IPS-18c (cell line): ENCODE results near the gene PRKN.

Source experiments
- H3K4me3 ChIP-seq: 2 replicates; pipeline ENCODE4 v1.7.0; 2013; ENCODE audit warnings: low read depth, mild to moderate bottlenecking, low read length, moderate library complexity; ENCODE audit not compliant: insufficient read depth
- H3K9me3 ChIP-seq: one replicate; pipeline ENCODE4 v1.6.1; 2013; ENCODE audit warnings: mild to moderate bottlenecking, low read length, moderate library complexity; ENCODE audit not compliant: control insufficient read depth, insufficient read depth

The PRKN gene

DNA sequence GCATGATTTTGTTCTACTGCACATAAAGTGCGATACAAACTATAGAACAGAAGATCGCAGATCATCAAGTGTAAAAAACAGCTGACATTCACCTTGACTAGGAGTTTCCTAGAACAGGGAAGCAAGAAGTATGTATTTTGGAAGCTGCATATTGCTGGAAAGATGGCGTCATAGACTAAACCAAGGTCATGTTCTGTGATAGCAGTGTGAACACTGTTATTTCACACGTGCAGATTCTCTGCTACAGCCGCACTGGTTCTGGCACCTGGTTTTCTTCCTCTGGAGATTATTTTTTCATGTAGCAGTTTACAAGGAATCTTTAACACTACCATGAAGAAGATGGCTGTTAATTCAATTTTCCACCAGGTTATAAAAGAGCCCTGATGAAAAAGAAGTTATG lies 681.2 kb downstream of the PRKN start:
- Histone ChIP-seq H3K9me3 (no peaks in the 10 kb centered on the region), H3K4me3 (no peak overlapping the region)

DNA sequence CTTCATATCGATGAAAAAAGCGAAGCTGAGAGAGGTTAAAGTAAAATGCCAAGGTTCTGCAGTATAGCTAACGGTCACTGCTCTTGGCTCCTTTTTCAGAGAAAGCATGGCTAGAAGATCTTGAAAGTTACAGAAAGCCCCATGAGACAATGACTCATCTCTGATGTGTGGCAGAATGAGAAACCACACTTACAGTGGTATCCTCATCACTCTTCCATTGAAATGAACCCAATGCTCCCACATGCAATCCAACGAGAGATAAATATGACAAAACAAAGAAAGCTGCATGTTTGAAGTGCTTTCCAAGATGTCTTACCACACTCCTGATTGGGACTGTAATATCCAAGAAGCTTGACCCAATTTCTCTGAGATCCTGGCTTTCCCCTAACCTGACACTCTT lies 694.9 kb downstream of the PRKN start:
- Histone ChIP-seq H3K9me3 (no peaks in the 10 kb centered on the region), H3K4me3 (no peak overlapping the region)

GRCh38 chr6:162029873-162030576 lies 697.5 kb downstream of the PRKN start:
- no peaks in the 10 kb centered on the region for H3K9me3 ChIP-seq
- no peak overlapping the region for H3K4me3 ChIP-seq

GRCh38 chr6:162026843-162027242 lies 700.7 kb downstream of the PRKN start:
- H3K4me3 ChIP-seq: no peak overlapping the region
- no peaks in the 10 kb centered on the region for H3K9me3 ChIP-seq

DNA sequence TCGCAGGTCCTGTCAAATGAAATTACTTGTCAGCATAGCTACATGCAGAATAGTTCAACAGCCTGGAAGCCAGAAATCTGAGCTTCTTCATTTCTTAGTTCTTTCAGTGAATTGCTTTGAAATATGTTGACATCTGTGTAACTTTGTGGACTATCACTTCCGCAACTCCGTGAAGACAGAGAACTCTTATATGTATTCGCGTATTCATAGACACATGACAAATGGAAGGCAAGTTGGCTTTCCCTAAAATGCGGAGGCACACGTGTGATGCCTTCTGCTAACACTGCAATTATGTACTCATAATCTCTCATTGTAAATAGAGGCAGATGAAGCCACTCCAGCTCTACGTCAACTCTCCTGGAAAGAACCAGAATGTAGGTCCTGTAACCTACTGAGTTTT lies 701.5 kb downstream of the PRKN start:
- no peaks in the 10 kb centered on the region for H3K9me3 ChIP-seq
- H3K4me3 ChIP-seq: no peak overlapping the region

DNA sequence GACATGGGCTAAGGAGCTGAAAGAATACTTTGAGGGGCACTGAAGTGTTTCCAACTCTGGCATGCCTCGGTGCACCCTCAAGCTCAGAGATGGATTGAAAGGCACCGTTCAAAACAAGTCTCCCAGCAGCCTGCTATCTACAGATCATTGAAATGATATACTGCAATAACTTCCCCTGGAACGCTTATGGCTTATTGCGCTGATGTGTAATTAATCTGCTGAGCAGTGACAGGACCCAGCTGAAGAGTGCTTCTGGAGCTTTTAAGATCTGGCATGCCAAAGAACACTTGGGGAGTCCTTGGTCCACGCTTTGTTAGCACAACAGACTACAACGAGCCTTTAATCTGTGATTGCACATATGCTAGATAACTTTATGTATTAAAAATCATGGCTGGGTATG lies 708.2 kb downstream of the PRKN start:
- H3K9me3 ChIP-seq: no peaks in the 10 kb centered on the region
- H3K4me3 ChIP-seq: no peak overlapping the region

- Histone ChIP-seq H3K9me3 (no peaks in the 10 kb centered on the region), H3K4me3 (no peak overlapping the region)
These were observed 710.0 kb downstream of the PRKN start for GRCh38 chr6:162017536-162017935.

DNA sequence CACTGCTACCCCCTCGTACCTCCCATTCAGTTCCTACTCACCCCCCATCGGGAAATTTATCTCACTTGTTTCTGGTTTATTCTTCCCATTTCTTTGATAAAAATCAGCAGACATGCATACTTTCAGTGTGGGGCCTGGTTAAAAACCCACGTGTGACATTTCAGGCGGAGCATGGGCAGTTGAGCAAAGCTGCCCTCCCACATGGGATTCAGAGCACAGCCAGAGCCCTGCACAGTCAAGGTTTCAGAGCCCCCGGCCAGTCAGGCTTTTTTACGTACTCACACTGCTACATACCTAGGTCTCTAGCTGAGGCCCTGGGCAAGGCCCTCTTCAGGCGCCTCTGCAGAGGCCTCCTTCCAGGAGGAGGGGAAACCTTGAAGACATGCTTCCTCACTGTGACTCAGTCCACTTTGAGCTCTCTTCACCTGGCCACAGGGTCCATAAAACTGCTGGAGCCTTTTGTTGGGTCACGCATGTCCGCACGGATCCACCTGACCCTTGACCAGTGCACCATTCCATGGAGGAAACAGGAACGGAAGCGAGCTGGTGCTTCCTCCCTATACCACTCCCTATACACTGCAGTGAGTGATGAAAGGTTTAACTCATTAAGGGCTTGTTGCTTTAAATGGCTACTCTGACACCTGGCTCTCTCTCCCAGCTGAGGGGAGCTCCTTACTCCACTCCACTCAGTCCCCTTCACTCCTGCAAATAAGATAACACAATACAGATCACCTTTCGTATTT lies 713.3 kb downstream of the PRKN start:
- Histone ChIP-seq H3K4me3 (no peak overlapping the region), H3K9me3 (no peaks in the 10 kb centered on the region)

- peaks cover 3% of the 10 kb centered on the region for H3K9me3 ChIP-seq
- no peak overlapping the region for H3K4me3 ChIP-seq
These were observed 722.2 kb downstream of the PRKN start for GRCh38 chr6:162005372-162005771.

- Histone ChIP-seq H3K9me3 (no peaks in the 10 kb centered on the region), H3K4me3 (no peak overlapping the region)
These were observed 730.8 kb downstream of the PRKN start for GRCh38 chr6:161996783-161997182.

DNA sequence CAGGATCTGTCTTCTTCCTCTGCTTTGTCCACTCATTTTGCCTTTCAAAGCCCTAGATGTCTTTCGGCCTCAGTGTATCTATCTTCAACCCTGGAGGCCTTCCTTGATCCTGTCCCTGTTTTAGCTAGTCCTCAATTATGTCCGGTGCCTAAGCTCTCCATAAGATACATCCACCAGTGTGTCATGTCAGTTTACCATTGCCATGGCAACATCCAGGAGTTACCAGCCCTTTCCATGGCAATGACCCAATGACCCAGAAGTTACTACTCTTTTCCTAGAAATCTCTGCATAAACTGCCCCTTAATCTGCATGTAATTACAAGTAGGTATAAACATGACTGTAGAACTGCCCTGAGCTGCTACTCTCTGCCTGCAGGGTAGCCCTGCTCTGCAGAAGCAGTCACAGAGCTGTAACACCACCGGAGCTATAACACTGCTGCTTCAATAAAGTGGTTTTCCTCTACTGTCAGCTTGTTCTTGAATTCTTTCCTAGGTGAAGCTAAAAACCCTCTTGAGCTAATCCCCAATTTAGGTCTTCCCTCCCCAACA lies 741.6 kb downstream of the PRKN start:
- no peak overlapping the region for H3K4me3 ChIP-seq
- no peaks in the 10 kb centered on the region for H3K9me3 ChIP-seq

- no peak overlapping the region for H3K4me3 ChIP-seq
These were observed 742.9 kb downstream of the PRKN start for GRCh38 chr6:161984713-161985112.

GRCh38 chr6:161976553-161976952 lies 751.0 kb downstream of the PRKN start:
- Histone ChIP-seq H3K9me3 (peaks cover 2% of the 10 kb centered on the region), H3K4me3 (no peak overlapping the region)

More at GRCh38 chr6:161984713-161985112, 742.9 kb downstream of the PRKN start:
- no peaks in the 10 kb centered on the region for H3K9me3 ChIP-seq

DNA sequence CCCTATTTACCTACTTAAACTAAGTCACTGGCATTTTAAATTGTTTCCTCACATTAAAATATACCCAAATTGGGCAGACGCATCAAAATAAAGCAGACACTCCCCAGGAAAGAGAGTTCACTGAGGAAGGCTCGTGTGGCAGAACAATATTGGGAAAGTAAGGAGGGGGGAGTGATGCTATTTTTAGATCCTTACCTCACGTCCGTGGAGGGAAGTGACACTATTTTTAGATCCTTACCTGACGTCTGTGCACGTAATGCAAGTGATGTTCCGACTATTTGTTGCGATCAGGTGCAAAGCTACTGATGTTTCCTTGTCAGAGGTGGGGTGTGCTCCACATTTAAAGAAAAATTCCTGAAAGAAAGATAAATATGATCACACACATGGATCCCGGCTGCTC lies 754.5 kb downstream of the PRKN start:
- no peak overlapping the region for H3K4me3 ChIP-seq
- H3K9me3 ChIP-seq: peaks cover 2% of the 10 kb centered on the region

DNA sequence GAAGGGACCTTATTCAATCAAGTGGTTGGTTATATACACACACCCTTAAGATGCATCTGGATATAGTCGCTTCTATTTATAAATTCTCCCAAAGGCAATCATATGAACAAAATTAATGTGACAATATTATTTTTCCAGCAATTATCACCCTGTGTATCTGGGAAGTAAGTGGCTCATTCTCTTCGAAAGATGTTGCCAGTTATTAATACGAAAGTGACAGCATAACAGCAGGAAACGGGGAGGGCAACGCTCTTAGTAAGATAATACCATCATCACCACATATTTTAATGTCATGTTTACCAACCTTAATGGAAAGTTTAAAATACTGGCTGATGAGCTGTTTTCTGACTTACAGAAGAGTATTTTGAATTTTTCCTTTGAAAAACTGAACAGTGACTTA lies 756.5 kb downstream of the PRKN start:
- Histone ChIP-seq H3K9me3 (no peaks in the 10 kb centered on the region), H3K4me3 (no peak overlapping the region)

- no peak overlapping the region for H3K4me3 ChIP-seq
- H3K9me3 ChIP-seq: no peaks in the 10 kb centered on the region
These were observed 763.8 kb downstream of the PRKN start for GRCh38 chr6:161963634-161964234.

GRCh38 chr6:161963181-161963580 lies 764.4 kb downstream of the PRKN start:
- H3K4me3 ChIP-seq: no peak overlapping the region
- H3K9me3 ChIP-seq: no peaks in the 10 kb centered on the region

DNA sequence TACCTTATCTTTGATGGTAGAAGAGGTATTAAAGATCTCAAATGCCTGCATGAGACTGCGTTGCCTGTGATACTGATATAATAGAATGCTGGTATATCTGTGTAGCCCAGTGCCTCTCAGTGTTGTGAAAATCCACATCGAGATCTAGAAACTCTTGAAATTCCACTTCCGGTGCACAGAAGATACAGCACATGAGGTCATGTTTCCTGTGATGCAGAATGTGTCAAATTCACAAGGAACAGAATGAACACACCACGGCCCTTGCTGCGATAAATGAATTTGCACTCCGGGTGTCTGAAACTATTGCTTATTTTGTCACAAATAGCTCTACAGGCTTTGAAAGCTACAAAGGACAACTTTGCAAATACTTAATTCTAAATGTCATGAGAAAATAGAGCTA lies 765.8 kb downstream of the PRKN start:
- H3K9me3 ChIP-seq: no peaks in the 10 kb centered on the region
- H3K4me3 ChIP-seq: no peak overlapping the region
